Epithelial cell of proximal tubule (primary cell): ENCODE measurements around the gene RNF220. TPM values are rescaled to one million over a fixed set of nuclear protein-coding genes. Genes with fewer than 3 reads are reported as not detected.

Source experiments
- DNase-seq: peaks from one replicate; pipeline ENCODE4 v3.0.0-alpha.2; 2011; ENCODE audit warnings: low read depth
- H3K4me3 ChIP-seq: 2 replicates; pipeline ENCODE4 v1.5.1; 2011; ENCODE audit warnings: low read depth, mild to moderate bottlenecking, low read length
- CTCF ChIP-seq: conservative IDR thresholded peaks from 2 replicates; pipeline ENCODE4 v1.5.1; 2012; ENCODE audit warnings: low read depth, mild to moderate bottlenecking, low read length
- total RNA-seq: library from RNA; depleted of rRNA; stranded (reverse); fragments of >200 nt; gene quantifications from 2 replicates; pipeline ENCODE4 v1.2.3, GENCODE V29; 2015

The RNF220 gene
- total RNA-seq, 1 donor from 2014 or later, result 152 TPM

GRCh38 chr1:44701141-44701573, 296.1 kb downstream of the RNF220 start:
- no peak overlapping the region for H3K4me3 ChIP-seq
- TF ChIP-seq CTCF, result no peak
- DNase-seq, result no peak

Other genes with a start within 250 kb of the RNF220 start
- 39.3 and 49.4 TPM in 2 replicates for gene DMAP1, start 191.8 kb upstream of the RNF220 start, total RNA-seq
- 51.7 and 68.0 TPM in 2 replicates for gene ERI3, start 50.0 kb upstream of the RNF220 start, total RNA-seq